Measurements from ENCODE around the gene CHST4. TPM values are rescaled to one million over a fixed set of nuclear protein-coding genes. Genes with fewer than 3 reads are reported as not detected.

CHST4 gene
- total and polyA plus RNA-seq, 9 of the 15 experiments (the other 6 are each of a cell fraction or from before 2014, with no cell fraction given): 0.07 TPM; not detected in 8

GRCh38 chr16:71484006-71484893 is 42.0 kb upstream of the CHST4 start (continued):
- TF ChIP-seq HMGXB4 (CRISPR knock-in tag; IDR thresholded peaks at IDR 0.05) (no peak), TEAD2 (tag; IDR thresholded peaks at IDR 0.05) (no peak), RBM39 (optimal IDR thresholded peaks at IDR 0.05; ENCODE audit: low read depth, low read length) (no peak), TAF7 (tag; IDR thresholded peaks at IDR 0.05) (peak; percentile 29; the same call in 1 of the 2 replicates), CREB5 (CRISPR knock-in tag; IDR thresholded peaks at IDR 0.05) (no peak), ZFP91 (CRISPR knock-in tag; IDR thresholded peaks at IDR 0.05) (no peak), U2AF2 (optimal IDR thresholded peaks at IDR 0.05; ENCODE audit: low read depth, low read length) (no peak), ATF2 (CRISPR knock-in tag; IDR thresholded peaks at IDR 0.05) (no peak), PHF8 (IDR thresholded peaks at IDR 0.05; ENCODE audit: borderline replicate concordance, low read length) (peak; percentile 89; the same call in 1 of the 2 replicates), PATZ1 (CRISPR knock-in tag; IDR thresholded peaks at IDR 0.05; ENCODE audit: borderline replicate concordance) (no peak), ADNP (tag; IDR thresholded peaks at IDR 0.05) (no peak)

Data from K562 (cell line).